ENCODE results near the gene AASDHPPT.

GRCh38 chr11:106121570-106122320 is 44.3 kb downstream of the AASDHPPT start:
- no peak for TF ChIP-seq CTCF (IDR thresholded peaks at IDR 0.05)
- TF ChIP-seq POLR2A (IDR thresholded peaks at IDR 0.05), result no peak

Data from adrenal gland (tissue), 5 donors.